GM12874 (cell line): ENCODE results near the gene SUSD5.

ENCODE experiments used
- TF ChIP-seq, protein P1 (sequence below): IDR thresholded peaks from 2 replicates; pipeline ENCODE4 v1.5.1; 2011; ENCODE audit warnings: low read depth, mild to moderate bottlenecking, control low read depth, low read length, moderate library complexity; ENCODE audit not compliant: insufficient read depth

The SUSD5 gene

DNA sequence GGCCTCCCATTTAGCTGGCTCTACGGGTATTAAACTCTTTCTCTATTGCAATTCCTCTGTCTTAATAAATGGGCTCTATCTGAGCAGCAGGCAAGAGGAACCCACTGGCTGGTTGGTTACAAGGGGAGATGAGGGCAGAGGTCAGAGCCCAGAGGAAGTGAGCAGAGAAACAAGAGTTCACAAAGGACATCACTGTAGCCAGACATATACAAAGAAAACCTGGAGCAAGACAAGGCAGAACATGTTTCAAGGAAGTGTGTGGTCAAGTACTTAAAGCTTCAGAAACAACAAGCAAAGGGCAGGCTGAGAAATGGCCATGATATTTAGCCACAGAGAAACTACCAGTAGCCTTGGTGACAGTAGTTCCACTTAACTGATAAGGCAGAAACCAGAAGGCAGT lies 24.3 kb downstream of the SUSD5 start:
- TF ChIP-seq, protein P1, sequence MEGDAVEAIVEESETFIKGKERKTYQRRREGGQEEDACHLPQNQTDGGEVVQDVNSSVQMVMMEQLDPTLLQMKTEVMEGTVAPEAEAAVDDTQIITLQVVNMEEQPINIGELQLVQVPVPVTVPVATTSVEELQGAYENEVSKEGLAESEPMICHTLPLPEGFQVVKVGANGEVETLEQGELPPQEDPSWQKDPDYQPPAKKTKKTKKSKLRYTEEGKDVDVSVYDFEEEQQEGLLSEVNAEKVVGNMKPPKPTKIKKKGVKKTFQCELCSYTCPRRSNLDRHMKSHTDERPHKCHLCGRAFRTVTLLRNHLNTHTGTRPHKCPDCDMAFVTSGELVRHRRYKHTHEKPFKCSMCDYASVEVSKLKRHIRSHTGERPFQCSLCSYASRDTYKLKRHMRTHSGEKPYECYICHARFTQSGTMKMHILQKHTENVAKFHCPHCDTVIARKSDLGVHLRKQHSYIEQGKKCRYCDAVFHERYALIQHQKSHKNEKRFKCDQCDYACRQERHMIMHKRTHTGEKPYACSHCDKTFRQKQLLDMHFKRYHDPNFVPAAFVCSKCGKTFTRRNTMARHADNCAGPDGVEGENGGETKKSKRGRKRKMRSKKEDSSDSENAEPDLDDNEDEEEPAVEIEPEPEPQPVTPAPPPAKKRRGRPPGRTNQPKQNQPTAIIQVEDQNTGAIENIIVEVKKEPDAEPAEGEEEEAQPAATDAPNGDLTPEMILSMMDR, result no peak

DNA sequence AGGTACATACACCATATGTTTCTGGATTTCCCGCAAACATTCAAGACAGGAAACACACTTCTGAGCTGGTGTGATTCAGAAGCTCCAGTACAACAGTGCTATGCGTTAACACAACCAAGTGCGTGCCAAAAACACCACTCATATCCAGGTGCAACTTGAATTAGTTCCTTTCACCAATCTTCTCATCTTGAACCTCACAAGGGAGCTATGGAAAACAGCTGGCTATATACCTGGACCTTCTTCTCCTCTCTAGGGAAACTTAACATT lies 31.3 kb downstream of the SUSD5 start:
- TF ChIP-seq, protein P1, result no peak

DNA sequence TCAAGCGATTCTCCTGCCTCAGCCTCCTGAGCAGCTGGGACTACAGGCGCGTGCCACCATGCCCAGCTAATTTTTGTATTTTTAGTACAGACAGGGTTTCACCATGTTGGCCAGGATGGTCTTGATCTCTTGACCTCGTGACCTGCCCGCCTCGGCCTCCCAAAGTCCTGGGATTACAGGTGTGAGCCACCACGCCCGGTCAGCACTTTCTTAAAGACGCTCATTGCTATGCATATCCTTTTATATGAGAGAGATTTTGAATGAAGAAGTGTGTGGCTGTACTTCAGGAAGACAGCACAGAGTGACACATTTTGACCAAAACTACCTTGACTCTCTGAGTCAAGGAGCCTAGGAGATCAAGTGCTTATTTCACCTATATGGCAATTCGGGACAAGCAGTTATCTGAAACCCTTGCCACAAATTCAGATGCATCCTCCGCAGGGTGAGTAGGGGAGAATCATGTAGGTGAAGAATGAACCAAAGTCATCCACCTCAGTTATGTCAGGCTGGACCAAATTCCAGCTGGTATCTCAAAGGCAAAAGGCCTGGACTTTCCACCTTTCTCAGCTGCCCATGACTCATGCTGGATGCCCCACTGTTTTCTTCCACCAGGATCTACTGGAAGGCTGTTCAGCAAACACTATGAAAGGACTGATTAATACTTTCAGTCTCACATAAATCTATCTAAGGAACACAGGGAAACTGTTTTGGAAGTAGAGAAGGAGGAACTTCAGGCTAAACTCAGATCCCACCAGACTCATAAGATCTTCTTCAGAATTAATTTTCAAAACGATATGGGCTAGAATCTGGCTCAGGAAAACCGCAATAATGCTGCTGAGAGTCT lies 31.9 kb downstream of the SUSD5 start:
- TF ChIP-seq, protein P1, result no peak

DNA sequence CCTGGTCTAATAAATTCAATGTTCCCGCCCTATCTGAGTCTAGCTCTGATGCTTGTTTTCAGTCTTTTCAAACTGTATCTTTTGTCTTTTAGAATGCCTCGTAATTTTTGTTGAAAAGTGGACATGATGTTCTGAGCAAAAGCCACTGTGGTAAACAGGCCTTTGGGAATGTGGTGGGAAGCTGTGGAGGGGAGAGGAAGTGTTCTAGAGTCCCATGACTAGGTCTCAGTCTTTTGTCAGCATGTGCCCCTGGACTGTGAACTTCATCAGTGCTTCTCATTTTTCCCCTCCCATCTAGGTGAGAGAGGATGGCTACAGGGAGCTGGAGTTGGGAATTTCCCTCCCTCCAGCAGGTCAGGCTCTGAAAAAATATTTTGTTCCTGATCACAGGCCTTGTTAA lies 33.7 kb downstream of the SUSD5 start:
- TF ChIP-seq, protein P1, result no peak

DNA sequence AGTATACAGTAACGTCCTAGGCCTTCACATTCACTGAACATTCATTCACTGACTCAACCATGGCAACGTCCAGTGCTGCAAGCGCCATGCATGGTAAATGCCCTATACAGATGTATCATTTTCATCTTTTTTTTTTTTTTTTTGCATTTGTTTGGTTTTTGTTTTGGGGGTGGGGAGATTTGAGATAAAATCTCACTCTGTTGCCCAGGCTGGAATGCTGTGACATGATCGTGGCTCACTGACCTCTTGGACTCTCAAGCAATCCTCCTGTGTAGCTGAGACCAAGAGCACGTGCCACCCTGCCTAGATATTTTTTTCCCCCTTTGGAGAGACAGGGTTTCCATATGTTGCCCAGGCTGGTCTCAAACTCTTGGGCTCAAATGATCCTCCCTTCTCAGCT lies 37.4 kb downstream of the SUSD5 start:
- TF ChIP-seq, protein P1, result no peak

DNA sequence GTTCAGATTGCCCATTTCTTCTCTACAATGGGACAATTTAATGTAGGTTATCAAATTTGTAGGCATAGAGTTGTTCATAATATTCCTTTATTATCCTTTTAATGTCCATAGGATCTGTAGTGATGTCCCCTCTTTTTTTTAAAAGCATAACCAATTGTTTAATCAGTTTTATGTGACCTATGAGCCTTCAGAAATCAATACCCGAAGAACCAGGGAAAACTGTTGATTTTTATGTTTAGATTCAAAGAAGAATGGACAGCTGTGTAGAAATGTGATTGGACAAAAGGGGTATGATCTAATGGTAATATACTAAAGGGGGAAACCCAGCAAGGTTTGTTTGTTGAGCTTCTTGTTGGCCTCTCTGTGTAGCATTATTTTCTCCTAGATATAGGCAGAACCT lies 39.5 kb downstream of the SUSD5 start:
- TF ChIP-seq, protein P1, result no peak

DNA sequence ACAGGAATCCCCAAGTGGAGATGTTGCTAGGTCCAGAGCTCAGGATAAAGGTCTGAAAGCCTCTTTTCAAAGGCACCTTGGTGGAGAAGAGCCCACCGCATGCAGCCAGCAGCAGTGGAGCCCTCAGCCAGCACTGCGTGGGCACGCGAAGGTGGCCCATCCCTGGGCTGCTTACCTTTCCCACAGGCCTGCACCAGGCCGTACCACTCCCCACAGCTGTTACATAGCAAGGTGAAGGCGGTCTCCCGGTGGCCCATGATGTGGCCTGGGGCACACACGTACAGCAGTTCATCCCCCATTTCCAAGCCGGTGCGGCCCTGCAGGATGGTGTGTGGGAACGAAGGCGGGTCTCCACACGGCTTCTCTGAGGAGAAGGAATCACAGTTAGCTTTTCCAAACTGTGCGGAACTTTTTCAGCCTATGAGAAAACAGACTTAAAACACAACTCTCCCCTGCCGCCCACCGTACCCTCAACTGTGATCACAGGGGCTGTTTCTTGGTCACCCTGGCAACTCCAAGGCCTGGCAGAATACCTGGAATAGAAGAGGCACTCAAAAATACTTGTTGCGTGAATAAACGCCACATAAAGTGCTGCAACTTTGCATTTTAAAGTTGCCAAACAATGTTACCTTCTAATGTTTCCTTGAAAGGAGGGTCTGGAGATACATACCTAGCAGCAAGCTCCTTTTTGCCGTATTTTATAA lies 43.7 kb downstream of the SUSD5 start:
- TF ChIP-seq, protein P1, result no peak
